Testis (tissue), 2 donors: ENCODE results near the gene GNPTAB.

Experiments
- CTCF ChIP-seq, 3 experiments: fragments of 450-650 bp in 2 of 3; fragments of 200-600 bp in 1 of 3; sonication (generic) in 1 of 3; IDR thresholded peaks; one replicate each; pipeline ENCODE4 v1.5.1; 2016 to 2019; ENCODE audit warnings: antibody characterized with exemption in 3 of 3, mild to moderate bottlenecking in 2 of 3, moderate library complexity in 1 of 3
- POLR2A ChIP-seq: fragments of 450-650 bp; IDR thresholded peaks from one replicate; pipeline ENCODE4 v1.6.1; 2017; ENCODE audit warnings: antibody characterized with exemption, mild to moderate bottlenecking, moderate library complexity

GRCh38 chr12:101877806-101878242 is 47.1 kb upstream of the GNPTAB start:
- TF ChIP-seq CTCF (IDR thresholded peaks at IDR 0.05) (no peak), POLR2A (no peak)
